SU-DHL-6 (cell line): ENCODE results near the gene PPP2R5C.

Experiments used
- H2AFZ ChIP-seq: fragments of 200-600 bp; sonication (generic); 2 replicates; pipeline ENCODE4 v1.6.1; 2014; ENCODE audit warnings: low read depth, mild to moderate bottlenecking, moderate library complexity, mixed read lengths, antibody characterized with exemption, low read length; ENCODE audit not compliant: severe bottlenecking
- H3F3A ChIP-seq: fragments of 200-600 bp; shearing (Covaris generic); 2 replicates; pipeline ENCODE4 v1.6.0; 2016; ENCODE audit warnings: antibody characterized with exemption, mild to moderate bottlenecking; ENCODE audit not compliant: insufficient read depth
- H3K27ac ChIP-seq: fragments of 200-600 bp; sonication (generic); 2 replicates; pipeline ENCODE4 v1.5.1; 2016; ENCODE audit warnings: low read depth, mild to moderate bottlenecking, low read length, moderate library complexity, mixed read lengths
- H3K27me3 ChIP-seq: fragments of 200-600 bp; sonication (generic), shearing (Covaris generic); 2 replicates; pipeline ENCODE4 v1.6.0; 2014; ENCODE audit warnings: mild to moderate bottlenecking, low read length
- H3K36me3 ChIP-seq: fragments of 200-600 bp; sonication (generic); 2 replicates; pipeline ENCODE4 v1.6.1; 2014; ENCODE audit warnings: mild to moderate bottlenecking, low read length, mixed read lengths
- H3K4me2 ChIP-seq: fragments of 300-600, 200-600 bp; shearing (Covaris generic), sonication (generic); 2 replicates; pipeline ENCODE4 v1.6.0; 2014; ENCODE audit warnings: low read length, low read depth, mild to moderate bottlenecking; ENCODE audit not compliant: poor library complexity, severe bottlenecking
- H3K4me3 ChIP-seq: fragments of 200-600 bp; sonication (generic); 2 replicates; pipeline ENCODE4 v1.5.1; 2014; ENCODE audit warnings: antibody characterized with exemption, low read length, mild to moderate bottlenecking, mixed read lengths; ENCODE audit not compliant: insufficient read depth, poor library complexity, severe bottlenecking
- H3K79me2 ChIP-seq: fragments of 200-600 bp; sonication (generic); 2 replicates; pipeline ENCODE4 v1.6.1; 2014; ENCODE audit warnings: mild to moderate bottlenecking, low read length, moderate library complexity; ENCODE audit not compliant: insufficient read depth
- H3K9ac ChIP-seq: fragments of 200-600 bp; sonication (generic); 2 replicates; pipeline ENCODE4 v1.7.0; 2014; ENCODE audit warnings: mild to moderate bottlenecking, low read length
- H3K9me2 ChIP-seq: fragments of 200-600 bp; sonication (generic); replicated peaks from 2 replicates; pipeline ENCODE4 v1.6.1; 2014; ENCODE audit warnings: low read length; ENCODE audit not compliant: insufficient read depth
- H3K9me3 ChIP-seq: fragments of 200-600 bp; sonication (generic); 2 replicates; pipeline ENCODE4 v1.6.1; 2014; ENCODE audit warnings: low read length, mixed read lengths; ENCODE audit not compliant: insufficient read depth
- H4K20me1 ChIP-seq: fragments of 200-600 bp; sonication (generic); 2 replicates; pipeline ENCODE4 v1.6.1; 2014; ENCODE audit warnings: low read depth, mild to moderate bottlenecking, antibody characterized with exemption, low read length, moderate library complexity, mixed read lengths
- EZH2phosphoT487 ChIP-seq: fragments of 200-600 bp; sonication (generic), shearing (Covaris generic); conservative IDR thresholded peaks from 2 replicates; pipeline ENCODE4 v1.6.1; 2018; ENCODE audit warnings: mild to moderate bottlenecking, antibody characterized with exemption, low read length, moderate library complexity, mixed read lengths
- TF ChIP-seq, protein P1 (sequence below): fragments of 200-600 bp; sonication (generic); IDR thresholded peaks from one replicate; pipeline ENCODE4 v1.5.1; 2017; ENCODE audit warnings: antibody characterized with exemption, mild to moderate bottlenecking, low read length, moderate library complexity; ENCODE audit not compliant: insufficient read depth, poor library complexity, severe bottlenecking

Gene PPP2R5C

DNA sequence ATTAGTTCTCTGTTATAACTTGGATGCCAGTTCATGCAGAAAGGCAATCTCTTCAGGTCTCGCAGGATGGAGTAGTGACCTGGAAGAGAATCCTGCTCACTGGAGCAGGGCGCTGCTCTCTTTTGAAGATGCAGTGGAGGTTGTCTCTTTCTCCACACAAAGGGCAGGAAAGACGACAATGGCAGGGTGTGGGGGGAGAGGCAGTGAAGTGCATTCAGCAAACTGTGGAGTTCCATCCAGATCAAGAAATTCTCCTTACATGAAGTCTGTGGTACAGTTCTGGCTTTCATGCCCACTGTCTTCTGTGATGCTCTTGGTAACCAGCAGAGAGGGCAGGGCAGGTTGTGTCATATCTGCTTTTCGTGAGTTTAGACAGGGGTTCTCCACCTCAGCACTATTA, 6.6 kb upstream of the PPP2R5C start:
- TF ChIP-seq EZH2phosphoT487, result no peak
- TF ChIP-seq, protein P1, sequence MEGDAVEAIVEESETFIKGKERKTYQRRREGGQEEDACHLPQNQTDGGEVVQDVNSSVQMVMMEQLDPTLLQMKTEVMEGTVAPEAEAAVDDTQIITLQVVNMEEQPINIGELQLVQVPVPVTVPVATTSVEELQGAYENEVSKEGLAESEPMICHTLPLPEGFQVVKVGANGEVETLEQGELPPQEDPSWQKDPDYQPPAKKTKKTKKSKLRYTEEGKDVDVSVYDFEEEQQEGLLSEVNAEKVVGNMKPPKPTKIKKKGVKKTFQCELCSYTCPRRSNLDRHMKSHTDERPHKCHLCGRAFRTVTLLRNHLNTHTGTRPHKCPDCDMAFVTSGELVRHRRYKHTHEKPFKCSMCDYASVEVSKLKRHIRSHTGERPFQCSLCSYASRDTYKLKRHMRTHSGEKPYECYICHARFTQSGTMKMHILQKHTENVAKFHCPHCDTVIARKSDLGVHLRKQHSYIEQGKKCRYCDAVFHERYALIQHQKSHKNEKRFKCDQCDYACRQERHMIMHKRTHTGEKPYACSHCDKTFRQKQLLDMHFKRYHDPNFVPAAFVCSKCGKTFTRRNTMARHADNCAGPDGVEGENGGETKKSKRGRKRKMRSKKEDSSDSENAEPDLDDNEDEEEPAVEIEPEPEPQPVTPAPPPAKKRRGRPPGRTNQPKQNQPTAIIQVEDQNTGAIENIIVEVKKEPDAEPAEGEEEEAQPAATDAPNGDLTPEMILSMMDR, result no peak
- Histone ChIP-seq H3K79me2 (no peaks in the 10 kb centered on the region), H2AFZ (no peak overlapping the region), H4K20me1 (no peaks in the 10 kb centered on the region), H3K4me3 (no peak overlapping the region), H3K27ac (no peak overlapping the region), H3F3A (peaks cover 5% of the 10 kb centered on the region; the same call in 1 of the 2 replicates), H3K4me2 (no peak overlapping the region), H3K9ac (no peak overlapping the region), H3K9me3 (no peaks in the 10 kb centered on the region), H3K36me3 (no peaks in the 10 kb centered on the region), H3K9me2 (no peaks in the 10 kb centered on the region), H3K27me3 (no peaks in the 10 kb centered on the region)

DNA sequence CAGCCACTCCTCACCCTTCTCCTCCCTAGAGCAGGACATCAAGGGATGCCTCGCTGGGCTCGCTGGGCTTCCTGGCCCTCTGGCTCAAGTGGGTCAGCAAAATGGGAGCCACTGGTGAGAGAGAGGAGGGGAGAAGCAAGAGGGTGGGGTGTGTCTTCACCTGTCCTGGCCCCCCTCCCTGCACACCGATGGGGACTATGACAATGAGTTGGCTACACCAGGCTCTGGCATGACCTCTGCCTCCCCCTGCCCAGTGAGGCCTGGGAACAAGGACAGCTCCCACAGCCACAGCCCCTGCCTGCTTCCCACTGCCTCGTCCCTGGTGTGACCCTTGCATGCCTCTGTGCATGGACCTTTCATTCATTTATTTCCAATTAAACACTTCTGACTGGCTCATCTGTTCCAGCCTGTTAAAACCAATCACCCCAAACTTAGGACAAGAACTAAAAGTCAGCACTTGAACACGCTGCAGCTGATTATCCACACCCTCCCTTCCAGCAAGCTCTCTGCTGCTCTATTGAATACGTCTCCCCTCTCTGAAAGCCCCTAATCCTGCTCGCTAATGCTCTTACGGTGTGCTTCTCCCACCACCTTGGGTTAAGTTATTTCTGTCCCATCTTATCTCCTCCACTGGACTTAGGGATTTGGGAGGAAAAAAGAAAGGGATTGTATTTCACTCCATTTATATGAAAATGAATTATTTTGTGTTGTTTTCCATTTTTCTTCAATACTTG, 5.8 kb upstream of the PPP2R5C start:
- Histone ChIP-seq H3K36me3 (no peaks in the 10 kb centered on the region), H3K27ac (no peak overlapping the region), H2AFZ (no peak overlapping the region), H3F3A (peaks cover 8% of the 10 kb centered on the region; the same call in 1 of the 2 replicates), H3K79me2 (no peaks in the 10 kb centered on the region), H3K9ac (no peak overlapping the region), H4K20me1 (no peaks in the 10 kb centered on the region), H3K4me2 (no peak overlapping the region), H3K9me3 (no peaks in the 10 kb centered on the region), H3K9me2 (no peaks in the 10 kb centered on the region), H3K27me3 (no peaks in the 10 kb centered on the region), H3K4me3 (no peak overlapping the region)
- TF ChIP-seq, protein P1, result no peak
- no peak for TF ChIP-seq EZH2phosphoT487

DNA sequence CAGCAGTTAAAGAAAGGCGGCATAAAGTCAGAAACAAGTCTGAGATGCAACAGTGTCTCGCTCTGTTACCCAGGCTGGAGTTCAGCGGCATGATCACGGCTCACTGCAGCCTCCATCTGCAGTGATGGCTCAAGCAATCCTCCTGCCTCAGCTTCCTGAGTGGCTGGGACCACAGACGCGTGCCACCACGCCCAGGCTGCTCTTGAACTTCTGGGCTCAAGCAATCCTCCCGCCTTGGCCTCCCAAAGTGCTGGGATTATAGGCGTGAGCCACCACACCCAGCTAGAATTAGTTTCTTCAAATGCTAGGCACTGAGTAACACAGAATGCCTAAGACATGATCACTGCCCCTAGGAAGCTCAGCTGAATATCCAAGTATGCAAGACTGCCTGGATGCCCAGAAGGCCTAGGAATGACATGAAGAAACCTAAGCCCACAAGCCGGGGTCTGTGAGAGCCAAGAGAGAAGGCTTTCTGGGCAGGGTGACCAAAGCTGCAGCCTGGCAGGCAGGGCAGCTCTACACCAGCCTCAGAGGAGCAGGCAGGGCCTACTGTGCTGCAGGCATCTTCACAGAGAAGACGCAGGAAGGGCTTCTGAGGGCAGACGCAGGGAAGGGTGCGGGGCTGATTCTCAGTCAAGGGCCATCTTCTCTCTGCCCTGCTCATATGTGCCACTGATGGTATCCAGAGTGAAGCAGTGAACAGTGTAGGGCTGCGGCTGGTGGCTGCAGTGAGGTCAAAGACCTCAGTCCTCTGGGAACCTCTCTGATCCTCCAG, 4.3 kb upstream of the PPP2R5C start:
- no peak overlapping the region for H3K9ac ChIP-seq
- peaks cover 8% of the 10 kb centered on the region; the same call in 1 of the 2 replicates for H3F3A ChIP-seq
- H3K4me2 ChIP-seq, result no peak overlapping the region
- H3K36me3 ChIP-seq, result no peaks in the 10 kb centered on the region
- H4K20me1 ChIP-seq, result no peaks in the 10 kb centered on the region
- H3K27ac ChIP-seq, result no peak overlapping the region
- no peak overlapping the region for H2AFZ ChIP-seq
- H3K9me3 ChIP-seq, result no peaks in the 10 kb centered on the region
- no peaks in the 10 kb centered on the region for H3K9me2 ChIP-seq
- H3K79me2 ChIP-seq, result no peaks in the 10 kb centered on the region
- H3K27me3 ChIP-seq, result no peaks in the 10 kb centered on the region
- no peak overlapping the region for H3K4me3 ChIP-seq
- TF ChIP-seq EZH2phosphoT487, result no peak
- TF ChIP-seq, protein P1, result no peak
